Neural cell (in vitro differentiated cells): ENCODE data around the gene FTSJ3. TPM values are rescaled to one million over a fixed set of nuclear protein-coding genes. Genes with fewer than 3 reads are reported as not detected.

Experiments
- H2AFZ ChIP-seq: fragments of 200-600, 300-800 bp; sonication (generic), shearing (Covaris generic); 2 replicates; pipeline ENCODE4 v1.6.0; 2014; ENCODE audit warnings: low read depth, mild to moderate bottlenecking, antibody characterized with exemption, low read length, moderate library complexity
- H3F3A ChIP-seq: fragments of 200-600 bp; shearing (Covaris generic); 2 replicates; pipeline ENCODE4 v1.6.1; 2016; ENCODE audit warnings: mild to moderate bottlenecking, moderate library complexity, mixed read lengths, antibody characterized with exemption, low read length; ENCODE audit not compliant: insufficient read depth, poor library complexity, severe bottlenecking
- H3K27ac ChIP-seq: fragments of 200-600, 300-800 bp; sonication (generic), shearing (Covaris generic); 2 replicates; pipeline ENCODE4 v1.5.1; 2014; ENCODE audit warnings: mild to moderate bottlenecking, low read length, moderate library complexity
- H3K27me3 ChIP-seq: fragments of 300-800, 200-600 bp; sonication (generic), shearing (Covaris generic); 2 replicates; pipeline ENCODE4 v1.6.0; 2014; ENCODE audit warnings: mild to moderate bottlenecking, low read depth, low read length, moderate library complexity; ENCODE audit not compliant: insufficient read depth
- H3K36me3 ChIP-seq: fragments of 300-800, 200-600 bp; sonication (generic), shearing (Covaris generic); 2 replicates; pipeline ENCODE4 v1.5.1; 2014; ENCODE audit warnings: mild to moderate bottlenecking, antibody characterized with exemption, low read length, moderate library complexity; ENCODE audit not compliant: insufficient read depth
- H3K4me2 ChIP-seq: fragments of 300-800, 200-600 bp; sonication (generic), shearing (Covaris generic); 2 replicates; pipeline ENCODE4 v1.6.0; 2014; ENCODE audit warnings: mild to moderate bottlenecking, low read length
- H3K4me3 ChIP-seq: fragments of 300-800, 200-600 bp; sonication (generic), shearing (Covaris generic); 2 replicates; pipeline ENCODE4 v1.5.1; 2014; ENCODE audit warnings: mild to moderate bottlenecking, low read length, moderate library complexity
- H3K79me2 ChIP-seq: fragments of 200-600 bp; shearing (Covaris generic); replicated peaks from 2 replicates; pipeline ENCODE4 v1.6.0; 2014; ENCODE audit warnings: mild to moderate bottlenecking, low read length, moderate library complexity; ENCODE audit not compliant: insufficient read depth
- H3K9ac ChIP-seq: fragments of 300-800, 200-600 bp; sonication (generic), shearing (Covaris generic); 2 replicates; pipeline ENCODE4 v1.6.1; 2016; ENCODE audit warnings: mild to moderate bottlenecking, low read length, mixed read lengths
- H3K9me2 ChIP-seq: fragments of 200-600 bp; shearing (Covaris generic); 2 replicates; pipeline ENCODE4 v1.6.1; 2016; ENCODE audit warnings: mild to moderate bottlenecking, low read length, mixed read lengths; ENCODE audit not compliant: insufficient read depth
- H3K9me3 ChIP-seq: fragments of 200-600, 300-800 bp; sonication (generic), shearing (Covaris generic); 2 replicates; pipeline ENCODE4 v1.6.1; 2016; ENCODE audit warnings: mild to moderate bottlenecking, mixed run types, low read length, moderate library complexity, mixed read lengths
- H4K20me1 ChIP-seq: fragments of 200-600 bp; shearing (Covaris generic); 2 replicates; pipeline ENCODE4 v1.6.1; 2016; ENCODE audit warnings: mild to moderate bottlenecking, mixed run types; ENCODE audit not compliant: insufficient read depth
- CTCF ChIP-seq: fragments of 450-650 bp; IDR thresholded peaks from 2 replicates; pipeline ENCODE4 v1.5.1; 2014; ENCODE audit warnings: antibody characterized with exemption, mild to moderate bottlenecking, moderate library complexity; ENCODE audit not compliant: poor library complexity, severe bottlenecking
- EP300 ChIP-seq: fragments of 450-650 bp; conservative IDR thresholded peaks from 2 replicates; pipeline ENCODE4 v1.6.1; 2014; ENCODE audit warnings: antibody characterized with exemption, mild to moderate bottlenecking, moderate library complexity; ENCODE audit not compliant: poor library complexity, severe bottlenecking
- EZH2 ChIP-seq: fragments of 200-600, 300-800 bp; shearing (Covaris generic), sonication (generic); IDR thresholded peaks from 2 replicates; pipeline ENCODE4 v1.6.1; 2014; ENCODE audit warnings: antibody characterized with exemption, low read length, borderline replicate concordance, mild to moderate bottlenecking; ENCODE audit not compliant: insufficient read depth, poor library complexity, severe bottlenecking
- MXI1 ChIP-seq: fragments of 450-650 bp; conservative IDR thresholded peaks from 2 replicates; pipeline ENCODE4 v1.6.1; 2014; ENCODE audit warnings: antibody characterized with exemption, mild to moderate bottlenecking; ENCODE audit not compliant: poor library complexity, severe bottlenecking
- POLR2AphosphoS5 ChIP-seq: IDR thresholded peaks from 2 replicates; pipeline ENCODE4 v1.6.1; 2012
- RAD21 ChIP-seq: fragments of 450-650 bp; conservative IDR thresholded peaks from 2 replicates; pipeline ENCODE4 v1.6.1; 2014; ENCODE audit warnings: antibody characterized with exemption, mild to moderate bottlenecking, moderate library complexity
- REST ChIP-seq: IDR thresholded peaks from 2 replicates; pipeline ENCODE4 v1.6.1; 2012; ENCODE audit warnings: borderline replicate concordance
- SMC3 ChIP-seq: fragments of 450-650 bp; conservative IDR thresholded peaks from 2 replicates; pipeline ENCODE4 v1.6.1; 2014; ENCODE audit warnings: antibody characterized with exemption, mild to moderate bottlenecking, moderate library complexity; ENCODE audit not compliant: poor library complexity
- TAF1 ChIP-seq: IDR thresholded peaks from 2 replicates; pipeline ENCODE4 v1.6.1; 2012; ENCODE audit warnings: low read depth
- polyA plus RNA-seq: library from polyadenylated mRNA; depleted of rRNA; stranded (reverse); fragments of >200 nt; gene quantifications from 2 replicates; pipeline ENCODE4 v1.2.3, GENCODE V29; 2014

The FTSJ3 gene
- polyA plus RNA-seq, 1 donor from 2014 or later = 23.2 TPM

- Histone ChIP-seq H2AFZ (no peak overlapping the region), H3K9ac (no peak overlapping the region), H3K36me3 (no peaks in the 10 kb centered on the region), H3K4me2 (no peak overlapping the region), H3K4me3 (no peak overlapping the region), H3K79me2 (peaks cover 15% of the 10 kb centered on the region), H3K9me3 (no peaks in the 10 kb centered on the region), H3K9me2 (no peaks in the 10 kb centered on the region), H3K27me3 (no peaks in the 10 kb centered on the region), H3F3A (no peaks in the 10 kb centered on the region), H3K27ac (no peak overlapping the region), H4K20me1 (no peaks in the 10 kb centered on the region)
- TF ChIP-seq RAD21 = no peak
- TF ChIP-seq POLR2AphosphoS5 = no peak
- TF ChIP-seq CTCF = no peak
- no peak for TF ChIP-seq TAF1
- no peak for TF ChIP-seq REST
- TF ChIP-seq EZH2 = no peak
- no peak for TF ChIP-seq MXI1
- TF ChIP-seq EP300 = no peak
- TF ChIP-seq SMC3 = no peak
These were observed 10.0 kb upstream of the FTSJ3 start for GRCh38 chr17:63837480-63837879.

- no peaks in the 10 kb centered on the region for H3K36me3 ChIP-seq
- H3K4me2 ChIP-seq = no peak overlapping the region
- TF ChIP-seq CTCF (no peak), SMC3 (no peak), TAF1 (no peak), EP300 (no peak), MXI1 (no peak)
- no peaks in the 10 kb centered on the region for H3F3A ChIP-seq
- no peaks in the 10 kb centered on the region for H3K9me2 ChIP-seq
- no peaks in the 10 kb centered on the region for H3K27me3 ChIP-seq
- H3K9me3 ChIP-seq = no peaks in the 10 kb centered on the region
- no peaks in the 10 kb centered on the region for H4K20me1 ChIP-seq
- H2AFZ ChIP-seq = no peak overlapping the region
- no peak overlapping the region for H3K27ac ChIP-seq
- H3K79me2 ChIP-seq = peaks cover 15% of the 10 kb centered on the region
- H3K4me3 ChIP-seq = no peak overlapping the region
- no peak overlapping the region for H3K9ac ChIP-seq
These were observed 9.3 kb upstream of the FTSJ3 start for GRCh38 chr17:63836811-63837210.
